Transverse colon (tissue), 4 donors: ENCODE measurements around the gene COP1.

ENCODE experiments used
- CTCF ChIP-seq, 5 experiments: fragments of 200-600 bp in 3 of 5; fragments of 450-650 bp in 2 of 5; sonication (generic) in 3 of 5; IDR thresholded peaks; 1 replicate in 2 of 5; 2 replicates in 3 of 5; pipeline ENCODE4 v1.5.1; 2016 to 2017; ENCODE audit warnings: antibody characterized with exemption in 5 of 5, inconsistent platforms in 3 of 5, mild to moderate bottlenecking in 2 of 5, moderate library complexity in 1 of 5
- EP300 ChIP-seq: sonication (generic); formaldehyde crosslinking; IDR thresholded peaks from one replicate; pipeline ENCODE4 v1.6.1; 2017; ENCODE audit warnings: antibody characterized with exemption, low read depth
- POLR2AphosphoS5 ChIP-seq, 3 donors: sonication (generic); formaldehyde crosslinking; IDR thresholded peaks; one replicate each; pipeline ENCODE4 v1.6.1; 2016; ENCODE audit warnings: antibody characterized with exemption in 3 of 3

GRCh38 chr1:176068256-176068655 lies 138.8 kb downstream of the COP1 start:
- TF ChIP-seq CTCF (IDR thresholded peaks at IDR 0.05) = no peak
- no peak for TF ChIP-seq EP300
- no peak for TF ChIP-seq POLR2AphosphoS5 (IDR thresholded peaks at IDR 0.05)
